HG03159 (cell line): ENCODE measurements around the gene IGFBP1.

Source experiments
- ATAC-seq: cut with Tn5 transposase; IDR thresholded peaks from one replicate; pipeline ENCODE4 v1.9.1; 2021; ENCODE audit warnings: mild to moderate bottlenecking, moderate library complexity; ENCODE audit not compliant: unreplicated experiment

The IGFBP1 gene

DNA sequence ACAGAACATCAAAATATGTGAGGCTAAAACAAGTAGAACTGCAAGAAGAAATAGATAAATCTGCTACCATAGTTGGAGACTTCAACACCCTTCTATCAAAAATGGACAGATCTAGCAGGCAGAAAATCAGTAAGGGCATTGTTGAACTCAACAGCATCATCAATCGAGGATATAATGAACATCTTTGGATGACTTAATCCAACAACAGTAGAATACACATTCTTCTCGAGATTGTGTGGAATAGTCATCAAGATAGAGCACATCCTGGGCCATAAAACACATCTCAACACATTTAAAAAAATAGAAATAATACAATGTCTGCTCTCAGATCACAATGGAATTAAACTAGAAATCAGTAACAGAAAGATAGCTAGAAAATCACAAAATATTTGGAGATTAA is 9.9 kb downstream of the IGFBP1 start:
- no peak for ATAC-seq

DNA sequence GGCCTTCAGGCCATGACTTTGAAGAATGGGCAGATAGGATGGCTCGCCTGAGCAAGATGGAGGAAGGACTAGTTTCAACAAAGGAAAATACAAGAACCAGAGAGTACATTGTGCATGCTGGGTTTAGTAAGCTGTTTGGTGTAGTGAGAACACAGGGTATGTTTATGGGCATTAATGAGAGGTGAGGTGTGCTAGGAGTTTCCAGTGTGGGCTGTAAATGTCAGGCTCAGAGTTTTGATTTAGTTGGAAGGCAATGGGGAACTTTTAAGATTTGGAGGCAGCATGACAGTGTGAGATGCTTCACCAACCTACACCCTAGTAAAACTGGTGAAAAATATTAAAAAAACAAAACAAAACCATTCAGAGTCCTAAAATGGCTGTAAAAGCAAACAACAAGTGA is 13.3 kb downstream of the IGFBP1 start:
- ATAC-seq: no peak

DNA sequence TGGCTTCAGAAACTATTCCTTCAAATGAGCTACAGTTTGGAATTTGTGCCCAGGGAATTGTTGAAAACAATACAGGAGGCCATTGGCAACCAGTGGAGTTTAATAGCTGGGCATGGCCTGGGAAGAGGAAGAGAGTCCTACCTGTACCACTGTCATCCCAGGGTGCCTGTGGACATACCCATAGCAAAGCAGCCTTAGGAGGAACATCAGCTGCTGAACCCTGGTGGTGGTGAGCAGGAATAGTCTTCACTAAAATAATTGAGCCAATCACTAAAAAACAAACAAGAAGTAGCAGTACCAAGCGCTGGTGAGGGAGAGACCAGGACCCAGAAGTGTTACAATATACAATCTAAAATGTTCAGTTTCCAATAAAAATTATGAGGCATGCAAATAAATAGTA is 14.5 kb downstream of the IGFBP1 start:
- ATAC-seq: no peak

DNA sequence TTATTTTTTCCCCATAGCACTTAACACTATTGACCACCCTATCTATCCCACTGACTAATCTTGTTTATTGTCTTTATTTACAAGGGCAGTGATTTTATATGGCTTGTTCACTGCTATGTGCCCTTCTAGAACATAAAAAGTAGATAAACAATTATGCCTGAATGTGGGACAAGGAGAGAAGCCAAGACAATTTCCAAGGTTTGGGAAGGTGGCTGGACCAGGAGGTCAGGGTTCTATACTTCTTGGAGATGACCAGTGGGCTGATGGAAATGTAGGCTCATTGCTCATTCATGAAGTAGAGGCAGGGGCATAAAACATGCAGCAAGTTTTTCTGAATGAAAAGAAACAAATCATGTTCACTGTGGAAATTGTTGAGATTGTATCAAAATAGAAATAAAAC is 21.3 kb downstream of the IGFBP1 start:
- no peak for ATAC-seq

DNA sequence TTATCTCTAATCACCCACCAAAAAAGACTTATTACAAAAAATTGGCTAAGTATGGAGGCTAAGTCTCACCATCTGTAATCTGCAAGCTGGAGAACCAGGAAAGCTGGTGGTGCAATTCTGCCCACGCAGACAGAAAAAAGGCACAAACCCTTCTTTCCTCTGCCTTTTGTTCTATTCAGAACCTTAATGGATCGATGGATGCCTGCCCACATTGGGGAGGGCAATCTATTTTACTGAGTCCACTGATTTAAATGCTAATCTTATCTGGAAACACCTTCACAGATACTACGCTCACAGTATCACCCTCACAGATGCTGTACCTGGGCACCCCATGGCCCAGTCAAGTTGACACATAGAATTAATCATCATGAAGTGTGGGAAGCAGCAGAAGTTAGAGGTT is 22.6 kb downstream of the IGFBP1 start:
- ATAC-seq: no peak

DNA sequence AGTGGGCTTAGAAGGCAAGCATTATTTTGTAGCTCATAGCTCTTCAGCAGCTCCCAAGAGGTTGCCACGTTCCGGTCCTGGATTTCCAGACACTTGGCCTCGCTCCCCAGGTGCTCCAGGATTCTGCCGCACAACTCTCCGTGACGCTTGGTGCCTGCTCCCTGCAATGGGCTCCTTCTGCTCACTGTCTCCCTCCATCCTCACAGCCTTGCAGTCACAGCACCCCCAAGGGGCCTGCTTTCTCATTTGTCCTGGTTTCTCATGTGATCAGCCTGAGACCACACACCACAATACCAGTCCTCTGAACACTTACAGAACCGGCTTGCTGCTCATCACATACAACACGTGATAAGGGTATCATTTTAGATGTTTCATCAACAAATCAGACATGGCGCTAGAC is 23.0 kb downstream of the IGFBP1 start:
- no peak for ATAC-seq

DNA sequence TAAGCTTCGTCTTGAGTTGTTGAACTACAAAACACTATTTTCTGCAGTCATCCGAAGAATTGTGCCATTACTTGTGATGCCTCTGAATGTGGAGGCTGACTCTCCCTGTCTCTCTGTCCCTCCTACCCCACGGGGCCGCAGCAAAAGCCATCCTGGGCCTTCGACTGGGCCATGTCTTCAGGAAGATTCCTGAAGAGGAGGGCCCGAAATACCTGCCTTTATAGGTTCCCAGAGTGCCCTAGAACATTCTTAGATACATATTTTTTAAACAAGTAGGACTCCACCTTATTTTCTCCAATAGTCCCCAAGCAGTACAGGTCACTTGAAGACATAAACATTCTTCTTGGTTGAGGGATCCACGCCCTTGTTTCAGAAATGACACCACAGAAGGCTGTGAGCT is 24.7 kb downstream of the IGFBP1 start:
- ATAC-seq: no peak

DNA sequence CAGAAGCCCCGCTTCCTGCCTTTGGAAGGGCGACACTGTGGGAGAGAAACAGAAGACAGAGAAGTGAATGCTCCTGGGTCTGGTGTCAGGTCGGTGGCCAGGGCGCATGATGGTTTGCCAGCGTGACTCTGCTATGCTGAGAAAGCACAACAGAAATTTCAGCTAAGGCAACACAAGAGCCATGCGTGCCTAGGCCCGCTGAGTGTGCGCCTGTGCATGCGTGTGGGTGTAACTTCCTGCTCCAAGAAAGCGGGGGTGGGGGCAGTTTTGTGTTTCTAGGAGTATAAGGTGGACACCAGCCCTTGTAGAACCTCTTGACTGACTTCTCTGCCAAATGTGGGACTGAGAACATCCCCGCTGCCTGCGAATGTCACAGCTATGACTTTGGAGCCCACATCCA is 26.6 kb downstream of the IGFBP1 start:
- ATAC-seq: no peak

DNA sequence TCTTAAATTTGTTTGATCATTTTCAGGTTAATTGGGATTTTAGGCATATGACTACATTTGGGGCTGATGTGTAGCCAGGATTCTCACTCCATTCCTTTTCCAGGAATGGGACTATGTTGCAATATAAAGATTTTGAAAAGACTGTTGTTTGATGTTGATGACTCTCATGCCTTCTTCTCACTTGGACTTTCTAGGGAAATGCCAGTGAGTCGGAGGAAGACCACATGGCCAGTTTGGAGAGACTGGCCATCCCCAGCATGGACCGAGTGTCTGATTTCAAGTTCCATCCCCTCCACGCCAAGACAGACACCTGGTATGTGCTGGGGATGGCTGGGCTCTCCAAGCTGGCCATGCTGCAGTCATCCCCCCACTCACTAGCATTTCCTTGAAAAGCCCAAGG is 27.3 kb downstream of the IGFBP1 start:
- ATAC-seq: no peak

DNA sequence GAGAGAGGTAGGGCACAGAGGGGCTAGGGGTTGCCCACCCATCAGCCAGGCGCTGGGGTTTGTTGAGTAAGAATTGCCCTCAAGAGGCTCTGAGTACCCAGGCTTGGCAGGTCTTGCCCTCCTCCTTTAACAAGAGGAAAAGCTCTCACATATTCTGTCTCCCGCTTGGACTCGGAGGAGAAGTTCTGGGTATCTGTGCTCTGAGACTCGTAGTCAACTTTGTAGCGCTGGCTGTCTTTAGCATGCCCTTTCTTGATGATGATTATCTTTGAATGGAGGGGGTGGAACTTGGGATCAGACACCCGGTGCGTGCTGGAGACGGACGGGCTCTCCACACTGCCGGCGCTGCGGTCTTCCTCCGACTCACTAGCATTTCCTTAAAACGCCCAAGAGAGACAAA is 28.8 kb downstream of the IGFBP1 start:
- no peak for ATAC-seq

DNA sequence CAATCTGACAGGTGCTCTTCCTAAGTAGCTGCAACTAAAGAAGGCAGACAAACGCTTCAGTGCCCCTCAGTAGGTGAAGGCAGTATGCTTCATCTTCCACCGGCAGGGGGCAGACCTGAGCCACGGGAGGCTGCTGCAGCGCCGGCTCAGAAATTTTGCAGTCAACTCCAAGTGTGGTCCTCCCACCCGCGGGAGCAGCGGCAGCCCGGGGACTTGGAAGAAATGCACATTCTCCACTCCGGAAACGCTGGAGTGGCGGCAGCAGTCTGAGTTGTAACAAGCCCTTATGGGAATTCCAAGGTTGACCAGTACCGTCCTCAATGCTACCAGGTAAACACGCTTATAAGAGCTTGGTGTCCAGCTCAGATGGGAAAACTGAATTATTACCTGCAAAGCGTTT is 29.4 kb downstream of the IGFBP1 start:
- ATAC-seq: peak; percentile 86

DNA sequence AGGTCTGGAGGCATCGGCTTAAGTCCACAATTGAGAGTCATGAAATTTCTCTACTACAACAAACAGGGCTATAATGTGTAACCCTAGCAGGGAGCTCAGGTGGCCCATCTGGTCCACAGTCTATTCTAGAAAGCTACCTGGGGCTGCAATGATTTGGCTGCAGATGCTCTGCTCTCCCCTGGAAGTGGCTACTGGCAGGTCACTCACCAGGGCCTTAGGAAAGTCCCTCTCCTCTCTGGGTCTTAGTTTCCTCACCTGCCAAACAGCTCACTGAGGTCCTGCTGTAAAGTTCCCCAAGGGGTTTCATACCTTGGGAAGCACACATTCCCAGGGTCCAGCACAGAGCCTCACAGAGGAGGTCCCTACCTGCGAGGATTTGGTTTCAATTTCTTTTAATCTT is 30.3 kb downstream of the IGFBP1 start:
- no peak for ATAC-seq

DNA sequence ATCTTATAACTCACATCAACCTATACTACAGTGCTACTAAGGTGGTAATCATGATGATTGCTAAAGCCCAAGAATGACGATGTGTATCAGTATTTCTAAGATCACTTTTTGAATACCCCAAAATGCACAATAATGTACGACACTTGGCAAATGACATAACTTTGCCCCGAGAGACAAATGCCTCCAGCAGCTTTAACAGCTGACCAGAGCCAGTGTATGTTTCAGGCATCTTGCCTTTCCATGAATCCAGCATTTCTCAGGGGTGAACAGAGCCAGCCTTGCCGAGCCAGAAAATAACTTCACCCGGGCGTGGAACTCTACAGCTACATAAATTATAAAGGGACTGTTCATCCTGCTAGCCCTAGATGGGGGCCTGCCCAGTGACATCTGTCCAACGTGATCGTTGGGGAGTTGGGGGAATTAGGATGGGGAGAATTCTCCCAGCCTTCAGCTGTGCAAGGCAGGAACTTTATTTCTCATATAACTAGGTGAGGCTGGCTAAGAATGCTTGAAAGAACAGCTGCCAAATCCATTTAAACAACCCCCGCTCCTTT is 31.0 kb downstream of the IGFBP1 start:
- no peak for ATAC-seq

DNA sequence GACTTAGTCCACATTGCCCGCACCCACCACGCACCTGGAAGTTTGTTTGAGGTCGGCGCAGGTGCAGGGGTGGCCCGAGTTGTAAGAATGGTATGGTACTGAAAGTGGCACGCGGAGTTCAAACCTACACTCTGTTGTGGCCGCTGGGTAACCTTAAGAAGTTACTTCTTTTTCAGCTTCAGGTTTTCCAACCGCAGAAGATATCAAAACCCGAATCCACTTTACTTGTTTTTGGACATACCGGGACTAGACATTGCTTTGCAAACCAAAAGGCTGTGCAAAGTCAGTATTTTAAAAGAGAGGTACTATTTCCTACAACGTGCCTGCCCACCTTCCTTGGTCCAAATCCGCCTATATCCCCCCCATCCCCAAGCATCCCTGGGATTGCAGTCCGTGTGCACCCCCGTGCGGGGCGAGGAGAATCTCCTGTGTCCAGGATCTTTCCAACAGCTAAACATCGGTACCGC is 31.7 kb downstream of the IGFBP1 start:
- no peak for ATAC-seq

DNA sequence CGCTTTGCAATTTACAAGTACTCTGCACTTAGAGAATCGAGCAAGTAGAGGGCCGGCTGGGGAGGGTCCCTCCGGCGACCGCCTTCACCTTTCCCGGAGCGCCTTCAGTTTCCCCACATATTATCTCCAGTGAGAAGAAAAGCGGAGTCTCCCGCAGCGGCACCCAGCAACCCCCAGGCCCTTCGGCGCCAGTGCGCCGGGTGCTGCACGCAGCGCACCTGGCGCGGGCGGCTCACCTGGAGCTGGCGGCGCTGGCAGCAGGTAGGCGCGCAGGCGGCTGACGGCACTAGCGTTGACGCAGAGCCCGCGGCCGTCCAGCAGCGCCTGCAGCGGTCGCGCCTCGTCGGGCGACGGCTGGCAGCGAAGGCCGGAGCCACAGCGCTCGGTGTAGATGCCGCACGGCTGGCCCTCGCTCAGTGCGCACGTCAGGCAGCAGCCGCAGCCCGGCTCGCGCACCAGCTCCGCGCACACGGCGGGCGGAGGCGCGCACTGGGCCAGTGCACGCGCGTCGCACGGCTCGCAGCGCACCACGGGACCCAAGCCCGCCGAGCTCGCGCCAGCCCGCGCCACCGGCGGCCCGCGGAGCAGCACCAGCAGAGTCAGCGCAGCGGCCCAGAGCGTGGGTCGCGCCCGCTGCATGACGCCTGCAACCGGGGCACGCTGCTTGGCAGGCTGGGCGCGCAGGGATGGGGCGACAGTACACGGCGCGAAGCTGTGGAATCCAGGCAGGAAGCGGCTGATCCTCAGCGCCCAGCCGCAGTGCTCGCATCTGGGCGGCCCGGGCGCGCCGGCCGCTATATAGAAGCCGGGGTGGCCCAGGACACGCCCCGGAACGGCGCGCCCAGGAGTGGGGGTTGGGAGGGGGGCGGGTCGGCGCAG is 32.5 kb downstream of the IGFBP1 start, which contains the start of gene IGFBP3:
Gene IGFBP3 (minus strand): TSS at position 771 of the 879 bp plus-strand sequence. CDS start 132 bp downstream, at position 639.
- ATAC-seq: no peak

DNA sequence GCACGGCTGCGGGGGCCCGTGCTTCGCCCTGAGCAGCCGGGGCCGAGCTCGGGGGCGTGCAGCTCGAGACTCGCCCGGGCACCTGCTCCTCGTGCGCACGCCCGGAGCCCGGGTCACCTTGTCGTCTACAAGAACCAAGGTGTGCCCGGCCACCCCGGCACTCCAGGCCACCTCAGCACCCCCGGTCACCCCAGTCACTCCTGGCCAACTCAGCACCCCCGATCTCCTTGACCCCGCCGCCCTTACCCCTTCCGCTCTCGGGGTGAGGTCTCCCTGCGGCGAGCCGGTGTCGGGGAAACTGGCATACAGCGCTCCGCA is 33.1 kb downstream of the IGFBP1 start:
- ATAC-seq: no peak

DNA sequence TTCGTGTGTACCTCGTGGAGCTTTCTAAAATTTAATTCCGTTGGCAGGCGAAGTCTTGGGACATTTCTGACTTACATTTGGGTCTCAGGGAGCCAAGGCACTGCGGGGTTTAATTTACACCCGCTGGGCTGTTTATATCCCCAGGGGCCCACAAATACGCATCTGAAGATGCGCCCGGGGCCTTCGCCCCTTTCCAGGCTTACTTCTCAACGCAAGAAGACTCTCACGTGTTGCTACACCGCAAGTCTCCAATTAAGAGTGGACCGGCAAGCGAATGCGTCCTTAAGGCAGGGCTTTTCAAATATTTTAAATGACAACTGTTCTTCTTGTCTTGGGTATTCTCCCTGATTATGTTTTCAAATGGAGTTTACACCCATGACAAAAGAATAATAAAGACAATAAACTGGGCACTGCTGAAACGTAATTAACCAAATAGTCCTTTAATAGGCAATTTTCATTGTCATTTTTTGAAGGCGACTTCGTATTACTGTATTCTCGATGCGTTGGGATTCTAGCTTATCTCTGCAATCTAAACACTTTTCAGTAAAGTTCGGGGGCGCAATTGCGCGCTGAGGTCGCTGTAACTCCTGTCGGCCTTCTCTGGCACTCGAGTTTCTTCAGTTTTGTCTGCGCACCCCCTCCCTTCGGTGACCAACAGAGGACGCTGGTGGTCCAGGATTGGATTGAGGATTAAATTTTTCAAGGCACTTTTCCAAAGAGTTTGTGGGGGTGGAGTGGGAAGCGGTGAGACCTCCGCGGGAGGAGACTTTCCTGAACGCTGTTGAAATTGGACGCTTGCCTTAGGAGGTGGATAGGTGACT is 33.6 kb downstream of the IGFBP1 start:
- no peak for ATAC-seq

DNA sequence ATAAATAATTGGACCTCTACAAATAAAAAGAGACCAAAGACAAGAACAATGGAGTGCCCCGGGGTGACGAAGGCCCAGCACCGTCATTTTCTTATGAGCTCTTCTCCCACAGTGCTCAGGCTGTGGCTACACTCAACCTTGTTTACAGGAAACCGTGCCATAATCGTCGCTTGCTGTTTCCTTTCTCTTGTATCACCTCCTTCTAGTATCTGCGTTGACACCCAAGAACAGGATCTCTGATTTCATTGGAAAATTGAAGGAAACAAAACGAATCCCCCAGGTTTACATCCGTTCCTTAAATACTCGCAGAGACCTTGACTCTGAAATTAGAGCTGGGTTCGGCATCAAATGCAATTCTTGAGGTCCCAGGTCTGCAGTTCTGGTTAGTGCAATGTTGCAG is 34.5 kb downstream of the IGFBP1 start:
- ATAC-seq: no peak

DNA sequence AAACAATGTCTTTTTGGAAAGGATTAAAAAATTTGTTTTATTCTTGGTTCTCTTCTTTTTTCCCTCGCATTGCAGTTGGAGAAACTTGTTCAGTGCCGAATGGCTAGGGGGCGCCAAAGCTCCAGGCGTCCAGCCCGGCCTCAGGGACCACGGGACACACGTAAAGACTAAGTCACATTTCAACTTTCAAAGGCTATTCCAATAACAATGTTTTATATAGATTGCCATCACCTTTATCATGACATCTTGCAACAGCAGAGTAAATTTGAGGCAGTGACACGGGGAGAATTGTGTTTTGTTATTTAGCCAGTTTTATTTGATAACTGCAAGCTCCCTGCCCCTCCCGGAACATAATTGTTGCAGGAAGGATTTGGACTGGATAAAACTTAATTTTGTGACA is 35.0 kb downstream of the IGFBP1 start:
- ATAC-seq: no peak

DNA sequence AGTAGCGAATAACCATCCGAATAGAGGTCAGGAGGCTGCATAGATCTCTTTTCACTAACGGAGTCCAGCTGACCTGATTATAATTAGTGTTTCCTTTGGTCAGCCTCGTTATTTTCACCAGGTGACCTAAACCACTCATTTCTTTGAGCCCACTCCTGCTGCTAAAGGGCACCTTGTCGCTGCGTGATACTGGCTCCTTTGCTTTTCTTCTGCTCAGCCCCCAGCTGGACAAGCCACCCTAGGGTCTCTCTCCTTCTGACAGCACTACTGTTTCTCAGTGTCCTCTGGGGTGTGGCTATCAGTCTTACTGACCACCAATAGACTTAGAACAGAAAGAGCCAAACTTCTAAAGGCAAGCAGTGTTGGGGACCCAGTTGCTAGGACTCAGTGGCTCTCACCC is 35.5 kb downstream of the IGFBP1 start:
- no peak for ATAC-seq

DNA sequence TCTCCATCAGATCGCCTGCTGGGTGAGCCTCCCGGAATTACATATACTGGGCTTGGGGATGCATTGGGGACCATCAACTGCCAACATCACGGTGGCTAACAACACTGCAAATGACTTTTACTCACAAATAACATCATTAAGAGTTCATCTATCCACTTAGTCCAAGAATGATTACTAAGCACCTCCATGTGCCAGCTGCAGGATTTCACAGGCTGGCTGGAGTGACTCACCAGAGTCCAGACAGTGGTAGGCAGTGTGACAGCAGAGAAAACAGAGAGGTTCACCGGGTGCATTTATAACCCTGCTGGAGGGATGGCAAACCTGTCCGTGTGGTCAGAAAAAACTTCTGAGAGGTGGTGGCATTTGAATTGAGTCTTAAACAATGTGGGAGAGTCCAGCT is 36.0 kb downstream of the IGFBP1 start:
- ATAC-seq: no peak

DNA sequence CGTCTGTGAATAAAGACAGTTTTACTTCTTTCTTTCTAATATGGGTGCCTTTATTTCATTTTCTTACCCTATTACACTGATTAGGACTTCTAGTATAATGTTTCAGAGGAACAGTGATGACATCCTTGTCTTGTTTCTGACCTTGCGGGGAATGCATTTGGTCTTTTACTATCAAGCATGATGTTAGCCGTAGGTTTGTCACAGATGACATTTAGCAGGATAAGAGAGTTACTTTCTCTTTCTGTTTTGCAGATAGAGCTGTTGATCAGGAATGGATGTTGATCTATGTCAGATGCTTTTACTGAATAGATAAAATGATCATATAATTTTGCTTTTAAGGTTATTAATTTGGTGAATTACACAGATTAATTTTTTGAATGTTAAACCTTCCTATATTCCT is 39.4 kb downstream of the IGFBP1 start:
- no peak for ATAC-seq
